Colonic mucosa (tissue), 4 donors: ENCODE data around the gene PIAS2. TPM values are rescaled to one million over a fixed set of nuclear protein-coding genes. Genes with fewer than 3 reads are reported as not detected.
"Not testable (repeated sequence)": the region's sequence is repeated elsewhere in the genome, so short reads cannot be mapped to it uniquely, and the experiment has no call there.

ENCODE experiments used
- DNase-seq: peaks from one replicate; pipeline ENCODE4 v3.0.0-alpha.2; 2020
- H3K27ac ChIP-seq: fragments of 200-600 bp; one replicate; pipeline ENCODE4 v1.8.0; 2021
- H3K27me3 ChIP-seq: fragments of 200-600 bp; one replicate; pipeline ENCODE4 v1.8.0; 2021
- H3K36me3 ChIP-seq: fragments of 200-600 bp; one replicate; pipeline ENCODE4 v1.8.0; 2021
- H3K4me1 ChIP-seq: fragments of 200-600 bp; one replicate; pipeline ENCODE4 v1.8.0; 2021; ENCODE audit warnings: mild to moderate bottlenecking
- H3K4me3 ChIP-seq: fragments of 200-600 bp; one replicate; pipeline ENCODE4 v1.8.0; 2021
- H3K9ac ChIP-seq, 2 donors: one replicate each; pipeline ENCODE4 v1.7.0; 2013; ENCODE audit warnings: control low read depth in 2 of 2, low read depth in 2 of 2, low read length in 2 of 2
- H3K9me3 ChIP-seq: fragments of 200-600 bp; one replicate; pipeline ENCODE4 v1.8.0; 2021
- intact Hi-C: fragments of 100-400 bp; cut with DNase I; formaldehyde crosslinking; loops from one replicate; pipeline ENCODE4 v1.14.1; 2022
- total RNA-seq, 2 donors: library from RNA; stranded (reverse); fragmentation: NEBNext Ultra II Directional in 1 of 2; extraction: Animal tissue kit (Norgen Biotek cat#: 25700) in 1 of 2; gene quantifications; one replicate each; pipeline ENCODE4 v1.2.1, GENCODE V29; 2021
- TF ChIP-seq, protein P1 (sequence below): fragments of 200-600 bp; IDR thresholded peaks from one replicate; pipeline ENCODE4 v1.8.0; 2022; ENCODE audit warnings: antibody characterized with exemption, mild to moderate bottlenecking
- donor health status: healthy.
- donor health status: DM: no; HTN: no; CAD: no.
- donor health status: DM: no; HTN: no; CAD: no.

PIAS2 gene
- total RNA-seq, 2 donors from 2014 or later: 29.0 to 42.0 TPM

DNA sequence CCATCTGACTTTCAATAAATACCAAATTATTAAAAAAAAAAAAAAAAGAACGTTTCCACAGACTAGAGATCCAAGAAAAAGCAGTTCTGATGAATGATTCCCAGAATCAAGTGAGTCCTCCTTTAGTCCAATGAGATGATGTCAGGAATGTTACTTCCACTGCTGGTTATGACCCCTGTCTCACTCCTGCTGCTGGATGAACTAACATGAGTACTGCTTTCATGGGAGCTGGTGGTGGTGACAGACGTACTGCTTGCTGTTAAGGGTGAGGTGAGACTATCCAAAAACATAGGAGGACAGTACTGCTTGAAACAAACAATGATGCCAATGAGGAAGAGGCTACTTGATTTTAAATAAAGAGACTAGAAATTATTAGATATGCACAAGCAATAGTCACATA is 105.0 kb downstream of the PIAS2 start:
- Histone ChIP-seq H3K9ac (no peak overlapping the region), H3K27ac (no peak overlapping the region), H3K9me3 (no peaks in the 10 kb centered on the region), H3K27me3 (no peaks in the 10 kb centered on the region), H3K36me3 (no peaks in the 10 kb centered on the region), H3K4me3 (no peak overlapping the region), H3K4me1 (no peaks in the 10 kb centered on the region)
- no peak for DNase-seq
- TF ChIP-seq, protein P1, sequence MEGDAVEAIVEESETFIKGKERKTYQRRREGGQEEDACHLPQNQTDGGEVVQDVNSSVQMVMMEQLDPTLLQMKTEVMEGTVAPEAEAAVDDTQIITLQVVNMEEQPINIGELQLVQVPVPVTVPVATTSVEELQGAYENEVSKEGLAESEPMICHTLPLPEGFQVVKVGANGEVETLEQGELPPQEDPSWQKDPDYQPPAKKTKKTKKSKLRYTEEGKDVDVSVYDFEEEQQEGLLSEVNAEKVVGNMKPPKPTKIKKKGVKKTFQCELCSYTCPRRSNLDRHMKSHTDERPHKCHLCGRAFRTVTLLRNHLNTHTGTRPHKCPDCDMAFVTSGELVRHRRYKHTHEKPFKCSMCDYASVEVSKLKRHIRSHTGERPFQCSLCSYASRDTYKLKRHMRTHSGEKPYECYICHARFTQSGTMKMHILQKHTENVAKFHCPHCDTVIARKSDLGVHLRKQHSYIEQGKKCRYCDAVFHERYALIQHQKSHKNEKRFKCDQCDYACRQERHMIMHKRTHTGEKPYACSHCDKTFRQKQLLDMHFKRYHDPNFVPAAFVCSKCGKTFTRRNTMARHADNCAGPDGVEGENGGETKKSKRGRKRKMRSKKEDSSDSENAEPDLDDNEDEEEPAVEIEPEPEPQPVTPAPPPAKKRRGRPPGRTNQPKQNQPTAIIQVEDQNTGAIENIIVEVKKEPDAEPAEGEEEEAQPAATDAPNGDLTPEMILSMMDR: no peak
- intact Hi-C loops: no loop called here

DNA sequence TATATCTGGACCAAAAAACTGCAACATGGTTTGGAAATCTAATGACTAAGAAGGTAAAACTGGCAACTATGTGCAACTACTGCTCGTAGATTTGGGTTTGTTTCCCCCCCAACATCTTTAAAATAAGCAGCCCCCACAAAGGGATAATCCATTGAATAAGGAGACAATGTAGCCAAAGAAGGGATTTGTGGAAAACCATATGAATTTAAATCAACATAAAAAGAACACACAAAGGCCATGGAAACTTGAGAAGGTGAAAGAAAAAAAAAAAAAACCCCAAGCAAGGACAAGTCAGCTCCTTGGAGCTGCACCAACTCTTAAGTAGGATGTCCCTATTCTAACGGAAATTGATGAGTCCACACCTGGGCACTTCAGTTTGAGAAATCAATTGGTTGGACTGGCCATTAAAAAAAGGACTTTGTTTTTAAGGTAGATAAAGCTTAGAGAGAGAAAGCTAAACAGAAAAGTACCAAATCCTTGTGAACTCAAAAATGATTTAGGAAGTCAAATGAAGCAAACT is 106.8 kb downstream of the PIAS2 start:
- H3K27ac ChIP-seq: no peak overlapping the region
- H3K9me3 ChIP-seq: no peaks in the 10 kb centered on the region
- H3K4me3 ChIP-seq: no peak overlapping the region
- no peaks in the 10 kb centered on the region for H3K4me1 ChIP-seq
- H3K36me3 ChIP-seq: no peaks in the 10 kb centered on the region
- DNase-seq: no peak
- intact Hi-C loops: no loop called here
- TF ChIP-seq, protein P1: no peak
- H3K9ac ChIP-seq: no peak overlapping the region
- H3K27me3 ChIP-seq: no peaks in the 10 kb centered on the region

DNA sequence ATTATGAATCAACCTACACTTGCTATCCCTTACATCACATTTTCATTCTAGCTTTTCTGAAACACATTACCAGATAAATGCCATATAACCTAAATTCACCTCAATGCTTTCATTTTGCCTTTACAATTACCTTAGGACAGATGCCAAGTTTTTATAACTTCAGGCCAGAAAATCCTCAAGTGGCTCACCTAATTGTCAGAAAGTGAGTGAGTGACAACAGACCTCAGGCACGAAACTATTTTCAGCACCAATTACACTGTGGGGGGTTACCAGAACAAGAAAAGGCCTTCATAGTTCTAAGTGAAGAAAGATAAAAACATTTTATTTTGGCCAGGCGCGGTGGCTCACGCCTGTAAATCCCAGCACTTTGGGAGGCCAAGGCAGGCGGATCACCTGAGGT is 108.2 kb downstream of the PIAS2 start:
- no peak for DNase-seq
- Histone ChIP-seq H3K9ac (no peak overlapping the region), H3K9me3 (no peaks in the 10 kb centered on the region), H3K27me3 (no peaks in the 10 kb centered on the region), H3K36me3 (no peaks in the 10 kb centered on the region), H3K4me1 (no peaks in the 10 kb centered on the region), H3K27ac (no peak overlapping the region), H3K4me3 (no peak overlapping the region)
- intact Hi-C loops: no loop called here
- TF ChIP-seq, protein P1: no peak

DNA sequence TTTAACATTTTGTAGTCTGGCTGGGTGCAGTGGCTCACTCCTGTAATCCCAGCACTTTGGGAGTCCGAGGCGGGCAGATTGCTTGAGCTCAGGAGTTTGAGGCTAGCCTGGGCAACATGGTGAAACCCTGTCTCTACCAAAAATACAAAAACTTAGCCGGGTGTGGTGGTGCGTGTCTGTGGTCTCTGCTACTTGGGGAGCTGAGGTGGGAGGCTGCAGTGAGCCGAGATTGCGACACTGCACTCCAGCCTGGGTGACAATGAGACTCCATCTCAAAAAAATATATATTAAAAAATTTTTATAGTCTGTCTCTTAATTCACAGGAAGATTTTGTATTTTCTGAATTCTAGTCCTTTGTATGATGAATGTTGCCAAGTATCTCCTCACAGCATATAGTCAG is 121.4 kb downstream of the PIAS2 start:
- H3K27me3 ChIP-seq, H3K4me1 ChIP-seq, H3K36me3 ChIP-seq, intact Hi-C loops, H3K27ac ChIP-seq, H3K9me3 ChIP-seq, H3K4me3 ChIP-seq, DNase-seq, H3K9ac ChIP-seq: not testable (repeated sequence)

DNA sequence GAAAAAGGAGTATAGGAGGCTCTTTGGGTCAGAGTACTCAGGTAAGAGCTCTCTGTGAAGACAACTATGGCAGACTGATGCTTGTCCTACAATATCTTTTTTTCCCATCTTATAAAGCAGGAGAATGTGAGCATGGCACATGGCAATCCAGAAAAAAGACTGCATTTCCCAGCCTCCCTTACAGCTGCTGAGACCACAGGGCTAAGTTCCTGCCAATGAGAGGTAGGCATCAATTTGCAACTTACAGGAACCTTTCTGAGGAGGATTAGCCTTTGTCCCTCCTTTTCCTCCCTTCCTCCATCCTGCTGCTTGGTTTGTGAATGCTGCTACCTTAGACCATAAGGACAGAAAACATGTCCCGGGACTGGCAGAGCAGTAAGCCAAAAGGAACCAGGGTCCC is 122.7 kb downstream of the PIAS2 start:
- Histone ChIP-seq H3K27me3 (no peaks in the 10 kb centered on the region), H3K4me3 (no peak overlapping the region), H3K27ac (no peak overlapping the region), H3K9me3 (no peaks in the 10 kb centered on the region), H3K9ac (no peak overlapping the region), H3K36me3 (no peaks in the 10 kb centered on the region), H3K4me1 (no peaks in the 10 kb centered on the region)
- intact Hi-C loops: no loop called here
- TF ChIP-seq, protein P1: no peak
- DNase-seq: no peak

DNA sequence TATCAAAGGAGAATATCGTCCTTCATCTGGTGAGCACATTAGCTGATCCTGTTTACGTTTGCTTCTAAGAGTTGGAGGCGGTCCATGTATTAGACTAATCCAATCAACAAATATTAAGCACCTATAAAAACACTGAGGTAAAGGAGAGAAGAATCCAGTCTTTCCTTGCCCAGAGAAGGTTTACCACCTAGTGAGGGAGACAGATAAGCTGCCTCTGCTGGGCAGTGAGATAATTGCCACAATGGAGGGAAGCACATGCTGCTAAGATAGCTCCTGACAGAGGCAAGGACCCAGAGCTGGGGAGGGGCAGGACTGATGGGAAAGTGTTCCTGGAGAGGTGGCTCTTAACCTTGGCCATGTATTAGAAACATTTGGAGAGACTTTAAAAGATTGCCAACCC is 123.7 kb downstream of the PIAS2 start:
- no peaks in the 10 kb centered on the region for H3K4me1 ChIP-seq
- TF ChIP-seq, protein P1: no peak
- H3K27ac ChIP-seq: no peak overlapping the region
- no peak for DNase-seq
- no peaks in the 10 kb centered on the region for H3K36me3 ChIP-seq
- H3K27me3 ChIP-seq: no peaks in the 10 kb centered on the region
- no peak overlapping the region for H3K9ac ChIP-seq
- intact Hi-C loops: no loop called here
- no peak overlapping the region for H3K4me3 ChIP-seq
- no peaks in the 10 kb centered on the region for H3K9me3 ChIP-seq
